Measurements from ENCODE around the gene CD70.
"Not testable (repeated sequence)": the region's sequence is repeated elsewhere in the genome, so short reads cannot be mapped to it uniquely, and the experiment has no call there.

CD70 gene, protein sequence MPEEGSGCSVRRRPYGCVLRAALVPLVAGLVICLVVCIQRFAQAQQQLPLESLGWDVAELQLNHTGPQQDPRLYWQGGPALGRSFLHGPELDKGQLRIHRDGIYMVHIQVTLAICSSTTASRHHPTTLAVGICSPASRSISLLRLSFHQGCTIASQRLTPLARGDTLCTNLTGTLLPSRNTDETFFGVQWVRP

DNA sequence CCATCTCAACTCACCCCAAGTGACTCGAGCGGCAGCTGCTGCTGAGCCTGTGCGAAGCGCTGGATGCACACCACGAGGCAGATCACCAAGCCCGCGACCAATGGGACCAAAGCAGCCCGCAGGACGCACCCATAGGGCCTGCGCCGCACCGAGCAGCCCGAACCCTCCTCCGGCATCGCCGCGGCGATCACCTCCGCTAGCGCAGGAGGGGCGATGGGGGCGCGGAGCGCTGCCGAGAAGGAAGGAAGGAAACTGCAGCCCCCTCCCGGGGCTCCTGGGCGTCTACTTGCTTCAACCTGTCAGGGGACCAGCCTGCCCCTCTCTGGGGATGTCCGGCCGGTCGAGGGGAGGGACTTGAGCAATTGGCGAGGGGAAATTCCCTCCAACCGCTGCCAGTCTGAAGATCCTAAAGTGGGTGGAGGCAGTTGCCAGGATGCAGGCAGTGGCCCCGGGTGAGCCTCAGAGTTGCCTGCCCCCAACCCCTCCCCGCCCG is at the start of gene CD70:
CD70 (minus strand) TSS at position 324 of the 493 bp plus-strand sequence; CDS start at position 176, 148 bp downstream.
- peak within 1 kb of the TSS; percentile 33 for H3K4me3 ChIP-seq (ENCODE audit: low read depth, low read length)

DNA sequence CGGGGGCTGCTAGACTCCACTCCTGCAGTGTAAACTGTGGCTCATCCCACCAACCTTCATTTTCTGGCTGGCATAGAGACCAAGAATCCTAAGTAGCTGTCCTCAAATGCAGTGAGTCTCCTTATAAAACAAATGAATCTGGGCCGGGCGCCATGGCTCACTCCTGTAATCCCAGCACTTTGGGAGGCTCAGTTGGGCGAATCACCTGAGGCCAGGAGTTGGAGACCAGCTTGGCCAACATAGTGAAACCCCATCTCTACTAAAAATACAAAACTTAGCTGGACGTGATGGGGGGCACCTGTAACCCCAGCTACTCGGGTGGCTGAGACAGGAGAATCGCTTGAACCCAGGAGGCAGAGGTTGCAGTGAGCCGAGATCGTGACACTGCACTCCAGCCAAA is 49.4 kb upstream of the CD70 start:
- H3K4me3 ChIP-seq (ENCODE audit: low read depth, low read length) = not testable (repeated sequence)

DNA sequence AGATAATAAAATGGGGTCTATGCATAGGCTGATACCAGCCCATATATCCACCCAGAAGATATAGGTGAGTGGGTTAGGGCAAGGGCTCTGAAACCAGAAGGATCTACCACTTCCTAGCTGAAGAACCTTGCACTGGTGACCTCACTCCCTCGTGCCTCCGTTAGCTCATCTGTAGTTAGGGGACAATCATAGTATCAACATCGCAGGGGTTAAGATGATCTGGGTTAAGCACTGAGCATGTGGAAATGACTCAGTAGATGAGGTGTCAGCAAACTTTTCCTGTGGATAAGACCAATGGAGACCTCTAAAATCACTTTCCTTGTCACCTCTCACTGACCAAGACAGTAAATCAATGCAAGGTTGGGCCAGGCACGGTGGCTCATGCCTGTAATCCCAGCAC is 48.5 kb upstream of the CD70 start:
- no peak overlapping the region for H3K4me3 ChIP-seq (ENCODE audit: low read depth, low read length)

DNA sequence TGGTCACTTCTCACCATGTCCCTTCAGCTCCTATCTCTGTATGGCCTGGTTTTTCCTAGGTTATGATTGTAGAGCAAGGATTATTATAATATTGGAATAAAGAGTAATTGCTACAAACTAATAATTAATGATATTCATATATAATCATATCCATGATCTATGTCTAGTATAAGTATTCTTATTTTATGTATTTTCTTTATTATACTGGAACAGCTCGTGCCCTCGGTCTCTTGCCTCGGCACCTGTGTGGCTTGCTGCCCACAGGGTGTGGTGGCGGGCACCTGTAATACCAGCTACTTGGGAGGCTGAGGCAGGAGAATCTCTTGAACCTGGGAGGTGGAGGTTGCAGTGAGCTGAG is 42.5 kb upstream of the CD70 start:
- not testable (repeated sequence) for H3K4me3 ChIP-seq (ENCODE audit: low read depth, low read length)

DNA sequence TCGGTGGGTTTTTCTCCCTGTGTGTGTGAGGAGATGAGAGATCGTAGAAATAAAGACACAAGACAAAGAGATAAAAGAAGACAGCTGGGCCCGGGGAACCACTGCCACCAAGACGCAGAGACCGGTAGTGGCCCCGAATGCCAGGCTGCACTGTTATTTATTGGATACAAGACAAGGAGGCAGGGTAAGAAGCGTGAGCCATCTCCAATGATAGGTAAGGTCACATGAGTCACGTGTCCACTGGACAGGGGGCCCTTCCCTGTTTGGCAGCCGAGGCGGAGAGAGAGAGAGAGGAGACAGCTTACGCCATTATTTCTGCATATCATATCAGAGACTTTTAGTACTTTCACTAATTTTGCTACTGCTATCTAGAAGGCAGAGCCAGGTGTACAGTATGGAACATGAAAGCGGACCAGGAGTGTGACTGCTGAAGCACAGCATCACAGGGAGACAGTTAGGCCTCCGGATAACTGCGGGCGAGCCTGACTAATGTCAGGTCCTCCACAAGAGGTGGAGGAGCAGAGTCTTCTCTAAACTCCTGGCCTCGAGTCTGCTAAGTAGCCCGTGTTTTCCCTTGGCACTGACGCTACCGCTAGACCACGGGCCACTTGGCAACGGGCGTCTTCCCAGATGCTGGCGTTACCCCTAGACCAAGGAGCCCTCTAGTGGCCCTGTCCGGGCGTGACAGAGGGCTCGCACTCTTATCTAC is 42.0 kb upstream of the CD70 start:
- not testable (repeated sequence) for H3K4me3 ChIP-seq (ENCODE audit: low read depth, low read length)

DNA sequence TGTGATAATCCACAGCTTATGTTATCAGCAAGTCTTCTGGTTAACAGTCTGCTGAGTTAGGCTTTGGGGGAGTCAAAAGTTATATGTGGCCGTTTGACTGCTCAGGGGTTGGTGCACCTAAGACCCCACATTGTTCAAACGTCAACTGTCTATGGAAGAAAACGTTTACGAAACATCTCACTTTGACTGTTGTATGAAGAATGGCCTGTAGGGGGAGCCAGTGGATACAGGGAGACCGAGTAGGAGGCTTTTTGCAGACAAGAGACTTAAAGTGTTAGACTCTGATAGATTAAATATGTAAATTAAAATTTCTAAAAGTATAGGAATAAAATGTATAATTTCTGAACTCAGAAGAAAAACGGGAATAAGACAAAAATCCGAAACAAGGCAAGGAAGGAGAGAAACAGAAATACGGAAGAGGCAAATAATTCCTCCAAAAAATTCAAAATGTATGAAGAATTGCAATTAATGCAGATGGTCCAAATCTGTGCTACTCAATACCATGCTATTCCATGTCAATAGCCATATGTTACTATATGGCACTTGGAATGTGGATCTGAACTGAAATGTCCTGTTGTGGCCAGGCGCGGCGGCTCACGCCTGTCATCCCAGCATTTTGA is 41.2 kb upstream of the CD70 start:
- no peak overlapping the region for H3K4me3 ChIP-seq (ENCODE audit: low read depth, low read length)

DNA sequence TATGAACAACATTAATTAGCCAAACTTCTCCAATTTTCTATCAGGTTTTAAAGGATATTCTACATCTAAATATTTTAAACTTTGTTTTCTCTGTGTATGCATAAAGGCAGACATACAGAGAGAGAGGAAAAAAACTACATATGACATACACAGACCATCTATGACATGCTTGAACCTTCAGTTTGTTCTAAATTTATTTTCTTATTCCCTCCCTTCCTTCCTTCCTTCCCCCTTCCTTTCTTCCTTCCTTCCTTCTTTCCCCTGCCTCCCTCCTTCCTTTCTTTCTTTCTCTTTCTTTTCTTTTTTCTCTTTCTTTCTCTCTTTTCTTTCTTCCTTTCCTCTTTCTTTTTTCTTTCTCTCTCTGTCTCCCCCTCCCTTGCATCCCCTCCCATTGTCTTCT is 35.8 kb upstream of the CD70 start:
- no peak overlapping the region for H3K4me3 ChIP-seq (ENCODE audit: low read depth, low read length)

DNA sequence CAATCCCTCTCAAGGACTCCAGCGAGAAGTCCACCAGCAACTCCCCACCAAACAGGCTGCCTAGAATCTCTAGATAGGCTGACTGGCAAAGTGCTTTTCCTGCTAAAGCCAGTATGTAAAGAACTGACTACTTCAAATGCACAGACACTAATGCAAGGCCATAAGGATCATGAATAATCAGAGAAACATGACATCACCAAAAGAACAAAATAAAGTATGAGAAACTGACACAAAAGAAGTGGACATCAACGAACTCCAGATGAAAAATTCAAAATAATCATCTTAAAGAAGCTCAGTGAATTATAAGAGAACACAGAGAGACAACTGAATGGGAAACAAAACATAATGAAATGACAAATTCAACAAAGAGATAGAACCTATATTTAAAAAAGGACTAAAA is 26.4 kb upstream of the CD70 start:
- H3K4me3 ChIP-seq (ENCODE audit: low read depth, low read length) = no peak overlapping the region

DNA sequence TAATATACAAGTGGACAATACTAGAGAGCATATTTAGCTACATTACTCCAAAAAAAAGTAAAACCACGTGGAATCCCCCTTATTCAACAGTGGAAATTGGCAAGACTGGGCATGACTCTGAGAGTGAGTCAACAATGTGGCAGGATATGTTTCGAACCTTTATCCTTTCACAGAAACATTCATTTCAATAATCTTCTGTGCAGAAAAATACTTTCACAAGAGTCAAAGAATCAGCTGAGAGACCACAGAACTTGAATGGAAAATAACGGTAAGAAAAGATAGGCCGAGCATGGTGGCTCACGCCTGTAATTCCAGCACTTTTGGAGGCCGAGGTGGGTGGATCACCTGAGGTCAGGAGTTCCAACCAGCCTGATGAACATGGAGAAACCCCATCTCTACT is 25.1 kb upstream of the CD70 start:
- no peak overlapping the region for H3K4me3 ChIP-seq (ENCODE audit: low read depth, low read length)

DNA sequence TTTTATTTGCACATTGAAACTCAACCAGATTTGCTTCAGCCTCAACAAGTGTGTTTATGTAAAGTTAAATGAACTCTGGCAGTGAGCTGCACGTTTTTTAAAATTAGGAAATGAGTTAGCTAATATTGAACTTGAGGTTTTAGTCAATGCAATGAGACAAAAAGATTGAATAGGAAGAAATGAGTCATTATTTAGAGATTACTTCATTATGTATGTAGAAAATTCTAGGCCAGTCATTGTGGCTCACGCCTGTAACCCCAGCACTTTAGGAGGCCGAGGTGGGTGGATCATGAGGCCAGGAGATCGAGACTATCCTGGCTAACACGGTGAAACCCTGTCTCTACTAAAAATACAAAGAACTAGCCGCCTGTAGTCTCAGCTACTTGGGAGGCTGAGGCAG is 22.8 kb upstream of the CD70 start:
- no peak overlapping the region for H3K4me3 ChIP-seq (ENCODE audit: low read depth, low read length)

DNA sequence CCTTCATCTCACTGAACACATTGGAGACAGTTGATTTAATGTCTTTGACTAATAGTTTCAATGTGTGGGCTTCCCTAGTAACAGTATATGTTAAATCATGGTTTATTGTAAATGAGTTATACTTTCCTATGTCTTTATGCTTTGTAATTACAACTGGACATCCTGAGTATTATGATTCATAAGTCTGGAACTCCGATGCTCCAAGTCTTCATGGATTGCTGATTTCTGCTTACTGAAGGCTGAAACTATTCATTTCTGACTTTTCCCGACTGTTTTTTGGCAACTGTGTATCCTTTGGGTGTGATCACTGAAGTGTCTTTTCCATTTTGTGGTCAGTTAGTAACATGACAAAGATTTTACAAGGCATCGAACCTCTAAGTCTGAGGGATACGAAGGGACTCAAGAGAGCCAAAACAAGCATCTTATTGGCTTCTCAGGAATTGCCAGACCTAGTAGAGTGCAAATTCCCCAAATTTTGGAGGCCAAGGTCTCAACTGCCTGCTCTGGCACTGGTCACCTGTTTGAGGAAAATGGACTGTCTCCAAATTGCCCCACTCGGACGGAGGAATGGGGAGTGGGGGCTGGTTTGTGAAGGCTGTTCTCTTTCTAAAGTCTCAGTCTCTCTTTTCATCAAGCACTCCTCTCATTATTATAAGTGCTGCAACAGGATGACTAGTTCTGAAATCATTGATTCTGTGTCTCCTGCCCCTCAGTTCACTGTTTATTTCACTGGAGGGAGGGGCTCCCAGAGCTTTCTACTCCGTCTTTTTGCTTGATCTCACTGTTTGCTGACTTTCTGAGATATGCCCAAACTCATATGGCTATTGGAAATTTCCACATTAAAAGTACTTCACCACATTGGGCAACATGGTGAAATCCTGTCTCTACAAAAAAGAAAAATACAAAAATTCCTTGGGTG is 20.2 kb upstream of the CD70 start:
- H3K4me3 ChIP-seq (ENCODE audit: low read depth, low read length) = no peak overlapping the region

DNA sequence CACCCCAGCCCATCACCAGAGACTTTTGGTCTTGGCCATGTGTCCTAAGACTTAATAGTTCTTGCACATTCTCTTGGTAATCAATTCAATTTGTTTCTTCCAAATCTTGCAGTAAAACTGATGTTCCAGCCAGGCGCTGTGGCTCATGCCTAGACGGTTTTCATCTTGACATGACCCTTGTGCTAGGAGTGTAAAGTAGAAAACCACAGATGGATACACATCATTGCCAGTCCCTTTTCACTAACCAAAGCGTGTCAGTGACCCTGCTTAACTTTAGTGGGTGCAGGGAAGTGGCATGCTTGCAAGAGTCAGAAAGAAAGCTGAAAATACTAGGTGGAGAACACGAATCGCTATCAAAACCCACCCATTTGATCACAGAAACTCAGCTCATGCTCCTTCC is 18.0 kb upstream of the CD70 start:
- no peak overlapping the region for H3K4me3 ChIP-seq (ENCODE audit: low read depth, low read length)

DNA sequence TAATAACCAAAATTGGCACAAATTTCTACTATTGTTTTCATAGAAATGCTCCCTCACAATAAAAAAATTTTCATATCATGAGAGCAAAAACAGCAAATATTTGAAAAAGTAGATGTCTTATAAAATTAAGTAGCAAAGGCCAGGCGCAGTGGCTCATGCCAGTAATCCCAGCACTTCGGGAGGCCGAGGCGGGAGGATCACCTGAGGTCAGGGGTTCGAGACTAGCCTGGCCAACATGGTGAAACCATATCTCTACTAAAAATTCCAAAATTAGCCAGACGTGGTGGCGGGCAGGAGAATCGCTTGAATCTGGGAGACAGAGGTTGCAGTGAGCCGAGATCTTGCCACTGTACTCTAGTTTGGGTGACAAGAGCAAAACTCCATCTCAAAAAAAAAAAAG is 17.2 kb upstream of the CD70 start:
- not testable (repeated sequence) for H3K4me3 ChIP-seq (ENCODE audit: low read depth, low read length)

DNA sequence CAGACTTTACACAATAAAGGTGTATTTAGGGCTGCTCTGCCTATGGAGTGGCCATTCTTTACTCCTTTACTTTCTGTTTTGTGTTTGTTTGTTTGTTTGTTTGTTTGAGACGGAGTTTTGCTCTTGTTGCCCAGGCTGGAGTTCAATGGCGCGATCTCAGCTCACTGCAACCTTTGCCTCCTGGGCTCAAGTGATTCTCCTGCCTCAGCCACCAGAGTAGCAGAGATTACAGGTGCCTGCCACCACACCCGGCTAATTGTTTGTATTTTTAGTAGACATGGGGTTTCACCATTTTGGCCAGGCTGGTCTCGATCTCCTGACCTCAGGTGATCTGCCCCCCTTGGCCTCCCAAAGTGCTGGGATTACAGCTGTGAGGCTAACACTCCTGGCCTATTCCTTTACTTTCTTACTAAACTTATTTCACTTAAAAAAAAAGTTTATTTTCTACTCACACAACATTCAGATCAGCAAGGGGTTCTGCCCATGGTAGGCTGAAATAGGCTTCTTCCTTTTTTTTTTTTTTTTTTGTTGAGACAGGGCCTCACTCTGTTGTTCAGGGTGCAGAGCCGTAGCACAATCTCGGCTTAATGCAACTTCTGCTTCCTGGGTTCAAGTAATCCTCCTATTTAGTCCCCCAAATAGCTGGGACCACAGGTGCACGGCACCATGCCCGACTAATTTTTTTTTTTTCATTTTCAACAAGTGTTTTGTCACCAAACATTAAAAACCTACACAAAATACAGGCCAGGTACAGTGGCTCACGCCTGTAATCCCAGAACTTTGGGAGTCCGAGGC is 15.5 kb upstream of the CD70 start:
- H3K4me3 ChIP-seq (ENCODE audit: low read depth, low read length) = not testable (repeated sequence)

DNA sequence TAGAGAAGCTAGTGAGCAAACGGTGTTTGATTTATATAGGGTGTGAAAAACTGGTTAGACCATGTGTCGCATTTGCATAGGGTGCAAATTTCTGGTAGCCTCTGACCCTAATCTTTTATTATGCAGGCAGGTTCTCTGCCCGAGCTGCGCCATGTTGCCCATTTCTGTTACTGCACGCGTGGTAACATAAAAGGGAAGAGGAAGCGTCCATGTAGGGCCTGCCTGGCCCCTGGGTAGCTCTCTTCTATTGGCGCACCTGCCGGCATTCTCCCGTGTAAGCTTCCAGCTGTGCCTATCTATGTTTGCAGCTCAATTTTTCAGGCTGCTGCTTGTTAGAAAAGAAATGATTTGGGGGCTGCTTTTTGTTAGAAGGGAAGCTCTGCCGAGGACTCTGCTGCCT is 14.0 kb upstream of the CD70 start:
- no peak overlapping the region for H3K4me3 ChIP-seq (ENCODE audit: low read depth, low read length)

DNA sequence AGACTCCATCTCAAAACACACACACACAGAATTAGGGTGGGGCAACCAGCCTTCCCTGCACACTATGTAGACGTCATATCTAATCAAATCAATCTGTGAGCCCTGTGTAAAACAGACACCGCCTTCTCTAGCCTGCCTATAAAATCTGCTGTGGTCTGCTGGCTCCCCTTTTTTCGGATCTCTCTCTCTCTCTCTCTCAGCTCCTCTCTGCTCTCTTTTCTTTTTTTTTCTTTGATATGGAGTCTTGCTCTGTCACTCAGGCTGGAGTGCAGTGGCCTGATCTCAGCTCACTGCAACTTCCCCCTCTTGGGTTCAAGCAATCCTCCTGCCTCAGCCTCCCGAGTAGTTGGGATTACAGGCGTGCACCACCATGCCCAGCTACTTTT is 11.8 kb upstream of the CD70 start:
- no peak overlapping the region for H3K4me3 ChIP-seq (ENCODE audit: low read depth, low read length)

DNA sequence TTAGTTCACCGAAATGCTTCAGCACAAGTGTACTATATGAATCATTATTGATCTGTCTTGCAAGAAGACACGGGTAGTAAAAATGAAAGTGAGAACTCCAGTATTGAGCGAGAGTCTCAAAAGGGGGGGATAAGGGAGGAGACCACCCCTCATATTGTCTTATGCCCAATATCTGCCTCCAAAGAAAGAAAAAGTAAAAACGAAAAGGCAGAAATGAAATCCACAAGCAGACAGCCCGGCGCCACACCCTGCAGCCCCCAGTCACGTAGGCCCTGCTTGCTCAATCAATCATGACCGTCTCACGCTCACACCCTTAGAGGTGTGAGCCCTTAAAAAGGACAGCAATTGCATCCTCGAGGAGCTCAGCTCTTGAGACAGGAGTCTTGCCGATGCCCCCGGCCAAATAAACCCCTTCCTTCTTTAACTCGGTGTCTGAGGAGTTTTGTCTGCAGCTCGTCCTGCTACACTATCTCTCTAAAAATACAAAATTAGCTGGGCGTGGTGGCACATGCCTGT is 10.6 kb upstream of the CD70 start:
- not testable (repeated sequence) for H3K4me3 ChIP-seq (ENCODE audit: low read depth, low read length)

DNA sequence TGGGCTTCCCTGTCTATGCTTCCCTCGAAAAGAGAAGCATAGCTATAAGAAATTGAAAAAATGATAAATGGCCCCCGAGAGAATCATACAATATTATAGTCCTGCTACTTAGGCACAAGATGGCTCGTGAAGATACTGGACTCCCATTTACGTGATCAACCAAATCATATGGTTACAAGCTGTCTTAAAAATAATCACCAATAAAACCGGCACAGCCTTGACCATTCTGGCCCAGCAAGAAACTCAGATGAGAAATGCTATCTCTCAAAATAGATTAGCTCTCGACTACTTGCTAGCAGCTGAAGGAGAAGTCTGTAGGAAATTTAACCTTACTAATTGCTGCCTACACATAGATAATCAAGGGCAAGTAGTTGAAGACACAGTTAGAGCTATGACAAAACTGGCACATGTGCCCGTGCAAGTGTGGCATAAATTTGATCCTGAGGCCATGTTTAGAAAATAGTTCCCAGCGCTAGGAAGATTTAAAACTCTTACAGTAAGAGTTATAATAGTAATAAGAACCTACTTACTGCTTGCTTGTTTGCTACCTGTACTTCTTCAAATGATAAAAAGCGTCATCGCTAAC is 10.1 kb upstream of the CD70 start:
- not testable (repeated sequence) for H3K4me3 ChIP-seq (ENCODE audit: low read depth, low read length)

DNA sequence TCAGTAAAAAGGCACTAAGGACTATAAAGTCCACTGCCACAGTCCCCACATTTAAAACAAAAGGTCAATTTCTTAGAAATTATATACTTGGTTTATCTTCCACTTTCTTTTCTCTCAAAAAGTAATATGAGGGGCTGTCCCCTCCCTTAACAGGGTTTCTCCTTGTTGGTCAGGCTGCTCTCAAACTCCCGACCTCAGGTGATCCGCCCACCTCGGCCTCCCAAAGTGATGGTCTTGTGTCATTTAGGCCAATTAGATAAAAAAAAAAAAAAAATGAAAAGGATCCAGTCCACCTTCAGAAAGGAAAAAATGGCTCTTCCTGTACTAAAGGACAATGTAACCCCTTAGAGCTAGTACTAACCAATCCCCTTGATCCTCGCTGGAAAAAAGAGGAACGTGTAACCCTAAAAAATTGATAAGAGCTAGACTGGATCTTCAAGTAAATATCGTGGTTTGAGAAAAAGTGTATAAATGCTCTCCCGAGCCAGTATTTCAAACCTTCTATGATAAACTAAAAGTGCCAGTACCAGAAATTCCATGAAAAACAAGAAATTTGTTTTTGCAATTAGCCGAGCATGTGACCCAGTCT is 9.0 kb upstream of the CD70 start:
- H3K4me3 ChIP-seq (ENCODE audit: low read depth, low read length) = no peak overlapping the region
